GM19395 (cell line): ENCODE measurements around the gene EVI5.

Experiments used
- ATAC-seq: cut with Tn5 transposase; IDR thresholded peaks from one replicate; pipeline ENCODE4 v1.9.1; 2021; ENCODE audit warnings: mild to moderate bottlenecking, moderate library complexity; ENCODE audit not compliant: unreplicated experiment

Gene EVI5

DNA sequence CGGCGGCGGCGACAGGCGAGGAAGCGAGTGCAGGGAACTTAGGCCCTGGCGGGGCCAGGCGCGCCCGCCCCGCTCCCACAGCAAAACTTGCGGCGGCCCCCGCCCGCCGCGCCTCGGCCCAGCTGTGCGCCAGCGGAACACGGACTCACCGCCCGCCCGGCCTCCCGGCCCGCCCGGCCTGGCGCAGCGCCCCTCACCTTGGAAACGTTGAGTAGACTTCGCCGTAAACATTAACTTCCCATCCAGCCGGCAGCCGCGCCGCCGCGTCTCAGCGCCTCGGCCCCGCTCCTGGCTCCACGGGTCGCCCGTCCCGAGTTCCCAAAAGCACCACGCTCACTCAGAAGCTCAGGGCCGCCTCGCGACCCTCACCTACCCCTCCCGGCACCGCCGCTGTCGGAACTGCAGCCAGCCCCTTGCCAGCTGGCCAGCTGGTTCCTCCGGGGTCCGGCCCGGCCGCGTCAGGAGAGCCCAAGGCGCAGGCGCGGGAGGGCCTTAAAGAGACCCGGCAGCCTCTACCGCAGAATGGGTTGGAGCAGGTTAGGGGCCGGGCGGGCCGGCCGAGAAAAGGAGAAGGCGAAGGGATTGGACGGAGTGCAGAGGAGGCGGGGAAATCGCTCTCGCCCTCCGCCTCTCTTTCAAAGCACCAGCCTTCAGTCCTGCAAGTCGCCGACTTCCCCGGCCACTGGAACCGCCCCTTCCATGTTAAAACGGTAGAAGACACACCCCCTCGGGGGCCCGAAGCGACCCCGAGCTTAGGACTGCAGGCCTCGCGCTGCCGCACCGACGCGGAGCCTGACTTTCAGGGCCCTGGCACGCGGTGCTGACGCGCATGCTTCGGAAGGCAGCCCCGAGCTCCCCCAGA lies at the start of gene EVI5:
EVI5 (minus strand) TSS at position 470 of the 862 bp plus-strand sequence. CDS start 48,562 bp downstream, outside the sequence.
- peak; percentile 96 for ATAC-seq

DNA sequence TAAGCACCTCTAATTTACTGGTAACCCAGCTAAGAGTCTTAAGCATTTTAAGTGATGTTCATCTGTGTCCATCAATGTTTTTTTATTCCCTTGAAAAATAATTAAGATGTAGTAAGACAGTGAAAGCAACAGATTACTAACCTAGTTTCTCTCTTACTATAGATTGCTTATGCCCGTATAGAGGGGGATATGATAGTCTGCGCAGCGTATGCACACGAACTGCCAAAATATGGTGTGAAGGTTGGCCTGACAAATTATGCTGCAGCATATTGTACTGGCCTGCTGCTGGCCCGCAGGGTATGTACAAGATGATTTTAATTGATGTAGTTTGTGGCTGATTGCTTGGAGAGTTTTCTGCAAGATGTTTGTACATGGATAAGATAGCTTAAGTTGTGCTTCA lies 49.7 kb upstream of the EVI5 start:
- ATAC-seq: no peak

DNA sequence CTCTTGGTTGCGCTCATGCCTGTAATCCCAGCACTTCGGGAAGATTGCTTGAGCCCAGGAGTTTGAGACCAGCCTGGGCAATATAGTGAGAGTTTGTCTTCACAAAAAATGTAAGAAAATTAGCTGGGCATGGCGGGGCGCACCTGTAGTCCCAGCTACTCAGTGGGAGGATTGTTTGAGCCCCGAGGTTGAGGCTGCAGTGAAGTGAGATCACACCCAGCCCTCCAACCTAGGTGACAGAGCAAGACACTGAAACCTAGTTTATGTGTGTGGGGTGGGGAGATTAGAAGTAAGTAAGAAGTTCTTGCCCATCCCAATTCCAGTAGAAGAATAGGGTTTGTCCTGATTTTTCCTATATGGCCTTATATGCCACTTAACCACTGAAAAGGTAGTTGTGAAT lies 48.9 kb upstream of the EVI5 start:
- ATAC-seq: no peak

DNA sequence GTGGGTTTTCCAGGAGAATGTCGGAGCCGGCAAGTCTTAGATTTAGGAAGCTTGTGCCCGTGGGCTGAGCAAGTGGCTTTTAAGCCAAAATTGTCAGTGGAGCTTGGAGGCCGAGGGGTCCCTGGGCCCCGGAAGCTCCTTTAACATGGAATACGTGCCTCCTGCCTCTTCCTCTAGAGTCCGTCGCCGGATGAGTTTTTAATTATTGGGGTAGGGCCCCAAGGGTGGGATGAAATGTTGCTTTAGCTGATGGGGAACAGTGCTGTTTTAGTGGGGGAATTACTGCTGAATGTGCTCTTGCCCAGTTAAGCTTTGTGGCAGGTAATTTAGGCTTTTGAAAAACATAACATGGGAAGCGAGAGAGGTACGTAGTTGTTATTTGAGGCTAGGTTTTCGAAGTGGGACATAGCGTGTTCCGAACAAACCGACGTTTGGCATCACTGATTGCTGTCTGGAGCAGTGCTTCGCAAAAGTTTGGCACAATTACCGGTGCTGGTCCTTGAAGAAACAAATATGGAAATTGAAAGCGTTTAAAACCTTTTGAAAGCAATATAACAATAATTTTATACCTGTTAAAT lies 47.7 kb upstream of the EVI5 start:
- peak; percentile 7 for ATAC-seq

DNA sequence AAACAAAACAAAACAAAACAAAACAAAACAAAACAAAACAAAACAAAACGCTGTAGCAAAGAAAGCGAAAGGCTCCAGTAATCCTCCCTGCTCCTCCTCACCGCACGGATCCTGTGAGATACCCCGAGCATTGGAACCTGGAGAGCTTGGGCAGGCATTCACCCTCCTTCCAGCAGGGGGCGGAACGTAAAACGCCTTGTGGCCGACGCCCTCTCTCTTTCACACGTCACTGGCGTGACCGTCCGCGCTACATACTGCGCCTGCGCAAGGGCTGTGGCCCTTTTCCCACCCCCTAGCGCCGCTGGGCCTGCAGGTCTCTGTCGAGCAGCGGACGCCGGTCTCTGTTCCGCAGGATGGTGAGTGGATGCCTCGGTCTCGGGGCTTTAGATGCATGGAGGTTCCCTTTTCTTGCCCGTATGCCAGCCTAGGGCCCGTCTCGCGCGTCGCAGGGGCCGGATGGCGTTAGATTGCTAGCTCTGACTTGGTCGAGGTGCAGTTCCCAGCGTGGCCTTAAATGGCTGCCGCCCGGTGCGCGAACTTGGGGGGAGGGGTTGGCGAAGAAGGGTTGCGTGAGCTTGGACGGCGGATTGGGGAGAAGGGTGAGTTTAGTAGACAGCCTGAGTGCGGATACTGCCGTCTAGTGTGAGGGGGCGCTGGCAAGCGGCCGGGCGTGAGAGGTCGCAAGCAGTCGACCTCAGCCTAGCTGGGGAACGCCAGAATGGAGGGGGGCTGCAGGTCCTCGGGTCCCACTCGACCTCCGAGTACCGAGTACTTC lies 47.0 kb upstream of the EVI5 start, which contains the start of gene RPL5:
RPL5 (plus strand) TSS at position 279 of the 775 bp plus-strand sequence; CDS start at position 354, 75 bp downstream.
- peak; percentile 95 for ATAC-seq

- ATAC-seq: peak; percentile 2
These were observed 46.5 kb upstream of the EVI5 start for GRCh38 chr1:92831368-92831761.

DNA sequence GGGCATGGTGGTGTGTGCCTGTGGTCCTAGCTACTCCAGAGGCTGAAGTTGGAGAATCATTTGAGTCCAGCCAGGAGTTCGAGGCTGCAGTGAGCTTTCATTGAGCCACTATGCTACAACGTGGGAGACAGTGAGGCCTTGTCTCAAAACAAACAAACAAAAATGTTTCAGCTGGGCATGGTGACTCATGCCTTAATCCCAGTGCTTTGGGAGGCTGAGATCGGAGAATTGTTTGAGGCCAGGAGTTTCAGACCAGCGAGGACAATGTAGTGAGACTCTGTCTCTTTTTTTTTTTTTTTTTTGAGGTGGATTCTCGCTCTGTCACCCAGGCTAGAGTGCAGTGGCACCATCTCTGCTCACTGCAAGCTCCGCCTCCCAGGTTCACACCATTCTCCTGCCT lies 41.9 kb upstream of the EVI5 start:
- no peak for ATAC-seq

- ATAC-seq: no peak
These were observed 38.0 kb upstream of the EVI5 start for GRCh38 chr1:92822879-92823278.

GRCh38 chr1:92820551-92820950 lies 35.6 kb upstream of the EVI5 start:
- ATAC-seq: no peak

DNA sequence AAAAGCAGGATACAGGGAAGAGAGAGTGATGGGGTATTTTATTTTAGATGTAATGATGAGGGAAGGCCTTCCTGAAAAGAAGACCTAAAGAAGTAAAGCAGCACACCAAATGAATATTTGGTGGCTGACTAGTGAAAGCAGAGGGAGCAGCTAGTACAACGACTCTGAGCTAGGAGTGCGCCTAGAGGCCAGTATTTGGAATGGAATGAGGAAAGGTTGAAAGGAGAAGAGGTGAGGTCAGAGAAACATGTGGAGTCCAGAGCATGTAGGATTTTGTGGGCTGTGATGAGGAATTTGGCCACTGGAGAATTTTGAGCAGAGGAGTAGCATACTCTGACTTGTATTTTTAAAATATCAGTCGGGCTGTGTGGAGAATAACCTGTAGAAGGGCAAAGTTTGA lies 35.1 kb upstream of the EVI5 start:
- ATAC-seq: no peak

- ATAC-seq: no peak
These were observed 33.3 kb upstream of the EVI5 start for GRCh38 chr1:92817986-92818764.

GRCh38 chr1:92817137-92817697 lies 32.3 kb upstream of the EVI5 start:
- no peak for ATAC-seq

DNA sequence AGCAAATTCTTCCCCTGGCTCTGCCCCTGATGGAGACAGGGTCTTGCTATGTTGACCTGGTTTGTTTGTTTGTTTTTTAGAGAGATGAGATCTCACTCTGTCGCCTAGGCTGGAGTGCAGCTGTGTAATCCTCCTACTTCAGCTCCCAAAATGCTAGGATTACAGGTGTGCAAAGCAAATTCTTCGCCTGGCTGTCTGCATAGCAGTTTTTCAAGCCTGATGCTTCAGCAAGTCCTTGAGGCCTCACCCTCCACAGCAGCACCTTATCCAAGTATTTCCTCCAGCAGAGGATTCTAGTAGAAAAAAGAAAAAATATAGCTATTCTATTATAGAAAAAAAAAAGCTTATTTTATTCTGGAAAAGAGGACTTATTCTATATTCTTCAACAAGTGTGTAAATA lies 31.8 kb upstream of the EVI5 start:
- ATAC-seq: no peak

- no peak for ATAC-seq
These were observed 23.5 kb upstream of the EVI5 start for GRCh38 chr1:92808381-92808780.

- no peak for ATAC-seq
These were observed 20.3 kb upstream of the EVI5 start for GRCh38 chr1:92805216-92805615.

GRCh38 chr1:92804721-92805201 lies 19.9 kb upstream of the EVI5 start:
- ATAC-seq: peak; percentile 65

DNA sequence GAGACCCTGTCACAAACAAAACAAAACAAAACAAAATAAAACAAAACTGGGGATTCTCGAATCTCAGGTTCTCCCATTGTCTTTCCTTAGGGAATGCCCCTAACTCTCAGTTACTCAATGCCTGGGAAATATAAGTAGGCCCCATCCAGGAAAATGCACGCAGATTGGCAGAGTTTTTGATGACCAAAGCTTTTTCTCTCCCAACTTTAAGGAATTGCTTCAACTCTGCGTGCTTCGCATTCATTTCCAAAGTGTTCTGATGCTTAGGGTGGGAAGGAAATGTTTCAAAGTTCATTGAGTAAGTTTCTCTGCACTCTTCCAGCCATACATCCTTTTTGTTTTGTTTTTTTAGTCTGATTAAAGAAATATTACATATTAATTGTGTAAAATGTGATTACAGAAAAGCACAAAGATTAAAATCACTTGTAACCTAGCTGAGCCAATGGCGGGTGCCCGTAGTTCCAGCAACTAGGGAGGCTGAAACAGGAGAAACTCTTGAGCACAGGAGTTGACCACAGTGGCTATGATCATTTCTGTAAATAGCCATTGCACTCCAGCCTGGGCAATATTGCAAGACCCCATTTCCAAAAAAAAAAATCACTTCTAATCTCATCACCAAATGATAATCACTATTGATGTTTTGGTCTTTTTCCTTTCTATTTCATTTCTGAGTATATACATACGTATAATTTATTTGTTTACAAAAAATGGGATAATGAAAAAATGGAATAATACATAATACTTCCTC lies 18.4 kb upstream of the EVI5 start:
- ATAC-seq: no peak

- ATAC-seq: no peak
These were observed 13.1 kb upstream of the EVI5 start for GRCh38 chr1:92797961-92798360.

DNA sequence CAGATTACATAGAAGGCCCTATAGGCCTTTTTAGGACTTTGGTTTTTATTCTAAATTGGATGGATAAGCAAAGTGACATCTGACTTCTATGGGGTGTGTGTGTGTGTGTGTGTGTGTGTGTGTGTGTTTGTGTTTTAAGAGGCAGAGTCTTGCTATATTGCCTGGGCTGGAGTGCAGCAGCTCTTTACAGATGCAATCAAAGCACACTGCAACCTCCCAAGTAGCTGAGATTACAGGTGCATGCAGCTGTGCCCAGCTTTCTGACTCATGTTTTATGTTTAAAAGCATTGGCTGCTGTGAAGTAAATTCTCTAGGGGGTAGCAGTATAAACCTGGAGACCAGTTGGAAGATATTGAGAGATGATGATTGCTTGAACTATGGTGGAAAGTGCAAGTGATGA lies 12.4 kb upstream of the EVI5 start:
- ATAC-seq: no peak

DNA sequence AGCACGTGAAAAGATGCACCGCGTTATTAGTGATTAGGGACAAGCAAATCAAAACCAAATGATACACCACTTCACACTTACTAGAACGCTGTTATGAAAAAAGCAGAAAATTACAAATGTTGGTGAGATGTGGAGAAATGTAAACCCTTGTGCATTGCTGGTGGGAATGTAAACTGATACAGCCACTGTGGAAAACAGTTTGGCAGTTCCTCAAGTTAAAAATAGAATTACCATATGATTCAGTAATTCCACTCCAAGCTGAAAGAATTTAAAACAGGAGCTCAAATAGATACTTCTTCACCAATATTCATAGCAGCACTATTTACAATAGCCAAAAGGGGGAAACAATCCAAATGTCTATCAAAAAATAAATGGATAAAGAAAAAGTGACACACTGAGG lies 10.3 kb upstream of the EVI5 start:
- no peak for ATAC-seq
